DMS153 treated with DMSO at 0.1 percent for 48 hours (cell line): Measurements from ENCODE around the gene KIF26A.

Source experiments
- DNase-seq: peaks from one replicate; lab custom pipeline; 2025; ENCODE audit not compliant: unreplicated experiment; lab: John Stamatoyannopoulos, UW

Gene KIF26A

GRCh38 chr14:104156142-104156541 lies 17.8 kb downstream of the KIF26A start:
- DNase-seq, result no peak

DNA sequence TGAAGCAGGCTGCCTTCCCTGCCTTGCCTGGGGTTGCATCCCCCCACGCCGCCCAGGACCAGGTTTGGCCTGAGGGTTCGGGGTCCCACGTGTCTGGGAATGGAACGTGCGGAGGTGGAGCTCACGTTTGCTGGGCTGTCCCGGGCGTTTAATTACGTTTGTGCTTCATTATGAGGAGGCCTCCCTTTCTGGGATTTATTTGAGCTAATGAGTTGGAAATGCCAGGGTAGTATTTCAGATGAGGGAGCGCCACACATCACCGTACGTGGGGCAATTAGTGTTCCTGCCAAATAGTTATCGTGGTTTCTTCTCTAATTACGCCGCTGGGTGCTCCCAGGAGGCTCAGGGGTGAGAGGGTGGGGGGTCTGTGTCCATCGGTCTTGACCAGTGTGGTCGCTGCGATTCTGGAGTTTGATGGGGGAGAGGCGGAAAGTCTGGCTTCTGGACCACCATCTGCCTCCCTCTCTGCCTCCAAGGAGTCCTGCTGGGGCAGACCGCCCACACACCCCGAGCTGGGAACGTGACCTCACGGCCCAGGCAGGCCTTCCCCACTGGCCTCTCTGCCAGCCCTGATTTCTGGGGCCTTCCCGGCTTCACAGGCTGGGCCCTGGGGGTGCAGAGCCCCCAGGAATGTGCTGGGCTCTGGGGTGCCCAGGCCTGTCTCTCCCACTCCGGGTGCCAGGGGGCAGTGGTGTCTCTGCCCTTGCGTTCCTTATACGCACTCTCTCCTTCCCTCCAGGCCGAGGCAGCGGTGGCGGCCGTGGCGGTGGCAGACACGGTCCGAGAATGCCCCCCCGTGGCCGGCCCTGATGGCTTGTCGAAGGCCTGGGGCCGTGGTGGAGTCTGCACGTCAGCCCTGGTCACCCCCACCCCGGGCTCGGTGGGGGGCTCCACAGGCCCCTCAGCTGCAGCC lies 18.9 kb downstream of the KIF26A start:
- DNase-seq, result no peak

DNA sequence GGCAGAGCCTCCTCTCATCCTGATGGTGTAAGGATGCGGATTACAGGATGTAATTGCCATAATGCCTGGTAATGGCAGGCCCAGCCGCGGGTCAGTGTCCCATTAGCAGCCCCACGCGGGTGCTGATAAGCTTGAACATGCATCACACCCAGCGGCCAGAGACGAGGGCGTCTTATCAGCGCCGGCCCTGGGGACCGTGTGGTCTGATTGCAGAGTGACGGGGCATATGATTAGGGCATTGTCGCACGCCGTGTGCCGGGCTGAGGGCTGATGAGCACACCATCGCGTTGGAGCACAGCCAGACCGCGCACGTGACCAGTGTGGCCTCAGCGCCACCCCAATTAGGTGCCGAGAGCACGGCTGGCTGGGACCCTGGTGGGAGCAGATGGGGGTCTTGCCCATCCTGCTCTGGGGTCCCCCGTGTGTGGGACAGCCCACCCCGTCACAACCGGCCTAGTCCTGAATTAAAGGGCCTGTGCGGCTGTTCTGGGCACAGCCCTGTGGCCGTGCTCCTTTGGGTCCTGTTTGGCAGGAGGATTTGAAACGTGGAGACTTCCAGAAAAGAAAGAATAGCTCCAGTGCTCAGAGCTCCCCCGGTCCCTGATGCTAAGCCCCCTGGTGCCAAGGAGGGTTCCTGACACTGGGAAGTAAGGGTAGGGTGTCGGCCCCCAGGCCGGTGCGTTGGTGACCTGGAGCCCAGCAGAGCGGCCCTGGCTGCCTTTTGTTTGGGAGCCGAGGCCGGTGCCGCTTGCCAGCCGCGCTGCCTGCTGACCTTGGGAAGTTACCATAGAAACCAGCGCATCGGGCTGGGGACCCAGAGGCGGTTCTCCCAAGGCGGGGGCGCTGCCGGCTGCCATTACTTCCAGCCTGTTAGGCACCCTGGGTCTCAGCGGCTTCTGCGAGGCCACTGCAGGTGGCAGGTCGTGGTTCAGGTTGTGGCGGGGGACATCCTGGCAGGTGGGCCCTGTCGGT lies 20.7 kb downstream of the KIF26A start:
- no peak for DNase-seq

GRCh38 chr14:104159990-104160389 lies 21.6 kb downstream of the KIF26A start:
- no peak for DNase-seq

DNA sequence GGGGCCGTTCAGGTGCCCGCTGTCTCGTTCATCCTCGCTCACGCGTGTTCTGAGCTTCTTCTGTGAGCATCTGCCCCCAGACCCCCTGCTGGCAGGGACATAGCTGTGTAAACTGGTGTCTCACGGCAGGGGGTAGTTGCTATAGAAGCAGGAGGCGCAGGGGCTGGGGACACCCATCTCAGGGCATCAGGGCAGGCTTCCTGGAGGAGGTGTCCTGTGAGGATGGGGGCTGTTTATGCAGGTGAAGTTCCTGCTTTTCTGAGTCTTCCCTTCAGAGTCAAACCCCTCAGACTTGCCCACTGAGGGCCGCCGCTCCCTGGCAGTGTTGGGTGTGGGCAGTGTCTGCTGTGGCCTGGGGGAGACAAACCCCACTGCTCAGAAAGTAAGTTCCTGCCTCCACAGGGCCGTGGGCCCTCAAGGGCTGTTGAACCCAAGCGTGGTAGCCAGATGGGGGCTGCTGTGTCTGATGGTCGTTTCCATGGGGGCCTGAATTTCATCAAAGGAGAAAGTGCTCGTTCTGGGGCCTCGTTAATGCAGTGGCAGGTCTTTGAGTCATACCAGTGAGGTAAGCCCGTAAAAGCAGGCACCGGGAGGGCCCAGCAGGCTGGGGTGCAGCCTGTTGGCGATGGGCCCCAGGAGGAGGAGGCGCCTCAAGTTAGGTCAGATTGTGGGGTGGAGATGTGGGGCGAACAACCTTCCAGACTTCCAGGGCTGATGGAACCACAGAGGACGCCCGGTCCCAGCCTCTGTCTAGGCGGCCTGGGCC lies 23.4 kb downstream of the KIF26A start:
- no peak for DNase-seq

GRCh38 chr14:104162495-104162894 lies 24.1 kb downstream of the KIF26A start:
- DNase-seq, result no peak

- DNase-seq, result no peak
Measured at GRCh38 chr14:104163541-104163940, 25.2 kb downstream of the KIF26A start.

- DNase-seq, result no peak
Measured at GRCh38 chr14:104164041-104164440, 25.7 kb downstream of the KIF26A start.

GRCh38 chr14:104164512-104164911 lies 26.1 kb downstream of the KIF26A start:
- no peak for DNase-seq

- DNase-seq, result no peak
Measured at GRCh38 chr14:104166698-104167097, 28.3 kb downstream of the KIF26A start.

GRCh38 chr14:104168603-104169002 lies 30.2 kb downstream of the KIF26A start:
- no peak for DNase-seq

DNA sequence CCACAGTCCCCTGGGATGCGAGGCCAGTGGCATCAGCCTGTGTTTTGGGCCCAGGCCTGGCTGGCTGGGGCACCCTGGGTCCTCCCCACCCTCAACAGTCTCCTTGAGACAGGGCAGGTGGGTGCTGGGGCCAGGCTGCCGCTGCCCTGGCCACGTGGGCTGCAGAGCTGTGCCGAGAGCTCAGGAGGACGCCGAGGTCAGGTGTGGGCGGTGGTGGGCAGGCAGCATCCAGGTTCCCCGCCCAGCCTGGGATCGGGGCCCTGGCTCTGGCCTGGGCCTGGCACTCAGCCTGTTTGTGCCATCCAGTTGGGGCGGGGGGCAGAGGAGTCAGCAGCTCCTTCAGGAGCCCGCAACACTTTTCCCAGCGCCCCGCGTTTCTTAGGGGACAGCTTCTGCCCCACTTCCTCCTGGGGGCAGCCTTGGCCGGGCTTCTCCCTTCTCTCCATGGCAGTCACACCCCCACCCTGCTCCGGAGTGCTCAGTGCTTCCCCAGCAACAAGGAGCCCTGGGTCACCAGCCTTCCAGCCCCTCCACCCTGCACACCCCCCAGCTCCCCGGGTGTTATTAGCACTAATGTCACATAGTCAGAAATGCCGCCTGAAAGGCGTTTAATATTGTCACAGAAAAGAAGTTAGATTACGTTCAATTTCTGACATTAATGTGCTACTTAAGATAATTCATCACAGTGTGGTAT lies 30.8 kb downstream of the KIF26A start:
- DNase-seq, result no peak

DNA sequence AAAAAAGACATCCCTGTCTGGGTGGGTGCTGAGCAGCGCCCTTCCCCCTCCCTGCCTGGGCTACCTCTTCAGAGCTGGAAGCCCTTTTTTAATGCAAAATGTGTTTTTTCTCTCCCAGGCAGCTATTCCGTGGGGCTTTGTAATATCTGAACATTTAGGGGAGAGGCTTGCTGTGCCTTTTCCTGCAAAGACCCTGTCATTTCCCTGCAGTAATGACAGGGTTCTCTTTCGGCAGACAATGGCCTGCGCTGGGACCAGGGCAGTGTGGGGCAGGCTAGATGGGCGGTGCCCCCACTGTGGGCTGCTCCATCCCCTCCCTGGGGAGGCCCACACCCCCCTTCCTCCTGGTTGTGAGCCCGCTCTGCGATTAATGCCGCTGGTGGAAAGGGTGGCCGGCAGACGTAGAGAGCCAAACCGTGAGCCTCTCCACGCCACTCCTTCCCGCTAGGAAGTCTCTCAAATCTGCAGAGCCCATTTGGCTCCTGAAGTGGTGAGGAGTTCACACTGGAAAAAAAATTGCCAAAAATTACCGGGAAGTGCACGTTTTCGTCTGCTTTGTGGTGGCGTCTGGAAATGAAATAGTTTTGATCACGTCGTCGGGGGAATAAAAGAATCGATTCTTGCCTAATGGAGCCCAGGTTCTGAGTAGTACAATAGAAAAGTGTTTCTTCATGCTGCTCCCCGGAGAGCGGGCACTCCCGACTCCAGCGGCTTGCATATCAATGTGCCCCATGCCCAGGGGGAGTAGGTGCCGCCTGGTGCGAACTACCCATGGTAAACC lies 31.5 kb downstream of the KIF26A start:
- no peak for DNase-seq

DNA sequence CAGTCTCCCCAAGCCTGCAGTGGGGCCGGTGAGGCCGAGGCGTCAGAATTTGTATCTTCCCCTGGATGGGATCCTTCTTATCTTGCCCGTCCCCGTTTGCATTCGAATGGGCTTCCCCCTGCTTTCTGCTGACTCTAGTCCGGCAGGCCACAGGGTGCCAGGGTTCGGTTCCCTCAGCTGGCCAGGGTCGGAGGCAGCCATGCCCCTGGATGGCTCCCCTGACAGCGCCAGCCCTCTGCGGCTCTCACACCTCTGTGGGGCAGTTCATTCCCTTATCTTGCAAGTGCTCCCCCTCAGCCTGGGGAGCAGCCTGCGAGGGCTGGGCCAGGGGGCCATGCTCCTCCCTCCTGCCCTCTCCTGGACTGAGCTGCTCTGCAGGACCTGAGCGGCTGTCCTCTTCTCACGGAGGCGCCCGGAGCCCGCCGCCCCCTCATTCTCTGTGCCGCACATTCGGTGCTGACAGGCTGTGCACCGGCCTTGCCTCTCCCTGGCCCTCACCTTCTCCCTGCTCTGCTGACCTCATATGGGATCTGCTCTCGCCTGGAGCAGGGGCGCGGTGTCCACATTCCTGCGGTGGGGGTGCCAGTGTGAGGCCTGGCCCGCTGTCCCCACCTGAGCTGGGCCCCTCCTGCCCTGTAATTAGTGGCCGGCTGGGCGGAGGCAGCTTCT lies 32.8 kb downstream of the KIF26A start:
- DNase-seq, result no peak

DNA sequence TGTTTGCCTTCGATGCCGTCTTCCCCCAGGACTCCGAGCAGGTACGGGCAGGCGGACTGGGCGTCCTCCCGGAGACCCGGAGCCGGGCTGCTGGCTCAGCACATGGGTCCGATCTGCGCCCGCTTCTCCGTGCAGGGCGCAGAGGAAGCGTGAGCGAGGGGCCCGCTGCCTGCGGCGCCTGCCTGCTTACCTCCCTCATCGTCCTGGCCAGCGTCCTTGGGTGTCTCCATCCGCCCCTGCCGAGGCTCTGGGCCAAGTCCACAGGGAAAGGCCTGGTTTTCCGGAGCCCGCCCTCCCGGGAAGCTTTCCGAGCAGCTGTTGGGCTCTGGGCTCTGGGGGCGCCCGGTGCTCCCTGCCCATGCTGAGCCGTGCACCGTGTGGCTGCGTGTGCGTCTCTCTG lies 33.5 kb downstream of the KIF26A start:
- no peak for DNase-seq

DNA sequence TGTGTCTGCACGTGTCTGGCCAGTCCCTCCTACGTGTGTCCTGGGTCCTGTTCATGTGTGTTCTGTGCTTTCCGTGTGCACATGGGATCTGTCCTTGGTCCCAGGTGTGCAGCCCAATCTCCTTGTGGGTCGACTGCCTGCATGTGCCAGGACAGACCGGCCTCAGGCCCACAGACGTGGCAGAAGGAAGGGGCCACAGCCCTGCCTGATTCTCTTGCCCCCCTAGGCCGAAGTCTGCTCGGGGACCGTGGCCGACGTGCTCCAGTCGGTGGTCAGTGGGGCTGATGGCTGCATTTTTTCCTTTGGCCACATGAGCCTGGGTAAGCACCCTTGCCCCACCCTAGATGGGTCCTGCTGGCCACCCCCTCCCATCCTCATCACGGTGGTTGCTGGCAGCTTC lies 34.0 kb downstream of the KIF26A start:
- no peak for DNase-seq

DNA sequence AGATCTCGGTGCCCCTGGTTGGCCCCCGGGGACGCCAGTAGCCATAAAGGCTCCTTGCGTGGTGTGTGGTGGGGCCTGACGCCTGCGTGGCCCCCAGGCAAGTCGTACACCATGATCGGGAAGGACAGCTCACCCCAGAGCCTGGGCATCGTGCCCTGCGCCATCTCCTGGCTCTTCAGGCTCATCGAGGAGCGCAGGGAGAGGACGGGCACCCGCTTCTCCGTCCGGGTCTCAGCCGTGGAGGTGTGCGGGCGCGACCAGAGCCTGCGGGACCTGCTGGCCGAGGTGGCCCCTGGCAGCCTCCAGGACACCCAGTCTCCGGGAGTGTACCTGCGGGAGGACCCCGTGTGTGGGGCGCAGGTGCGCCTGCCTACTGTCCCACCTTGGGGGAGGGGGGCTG lies 34.5 kb downstream of the KIF26A start:
- DNase-seq, result no peak

DNA sequence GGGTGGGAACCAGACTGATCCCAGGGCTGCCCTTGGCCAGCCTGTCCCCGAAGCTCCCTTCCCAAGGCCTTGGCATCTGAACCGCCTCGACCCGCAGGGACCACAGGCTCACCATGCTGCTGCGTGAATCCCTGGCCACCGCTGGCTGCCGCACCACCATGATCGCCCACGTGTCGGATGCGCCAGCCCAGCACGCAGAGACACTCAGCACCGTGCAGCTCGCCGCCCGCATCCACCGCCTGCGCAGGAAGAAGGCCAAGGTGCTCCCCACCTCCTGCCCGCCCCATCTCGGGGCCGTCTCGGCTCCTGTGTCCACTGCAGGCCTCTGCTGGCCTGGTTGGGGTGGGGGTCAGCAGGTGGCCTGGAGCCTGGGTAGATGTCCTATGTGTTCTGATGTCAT lies 35.7 kb downstream of the KIF26A start:
- no peak for DNase-seq

DNA sequence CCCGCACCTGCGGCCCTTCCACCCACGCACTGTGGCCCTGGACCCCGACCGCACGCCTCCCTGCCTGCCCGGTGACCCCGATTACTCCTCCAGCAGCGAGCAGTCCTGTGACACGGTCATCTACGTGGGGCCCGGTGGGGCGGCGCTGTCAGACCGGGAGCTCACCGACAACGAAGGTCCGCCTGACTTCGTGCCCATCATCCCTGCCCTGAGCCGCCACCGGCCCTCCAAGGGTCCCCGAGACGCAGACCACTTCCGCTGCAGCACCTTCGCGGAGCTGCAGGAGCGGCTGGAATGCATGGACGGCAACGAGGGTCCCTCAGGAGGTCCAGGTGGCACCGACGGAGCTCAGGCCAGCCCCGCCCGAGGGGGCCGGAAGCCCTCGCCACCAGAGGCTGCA lies 36.7 kb downstream of the KIF26A start:
- no peak for DNase-seq
